GM23338 (cell line): ENCODE results near the gene ULBP3. TPM values are rescaled to one million over a fixed set of nuclear protein-coding genes. Genes with fewer than 3 reads are reported as not detected.

Experiments used
- ATAC-seq: fragments of 200-7000 bp; cut with Tn5 transposase; 3 replicates; pipeline ENCODE4 v1.9.1; 2020
- DNase-seq: peaks from one replicate; pipeline ENCODE4 v3.0.0-alpha.2; 2015; ENCODE audit warnings: low spot score
- H2AFZ ChIP-seq: fragments of 200-600 bp; sonication (generic); 2 replicates; pipeline ENCODE4 v1.8.0; 2016; ENCODE audit warnings: antibody characterized with exemption, mild to moderate bottlenecking, moderate library complexity
- H3F3A ChIP-seq: fragments of 200-600 bp; sonication (generic); replicated peaks from 2 replicates; pipeline ENCODE4 v1.8.0; 2017; ENCODE audit warnings: antibody characterized with exemption, mixed run types, low read depth
- H3K27ac ChIP-seq: fragments of 200-600 bp; sonication (generic); 2 replicates; pipeline ENCODE4 v1.6.1; 2016; ENCODE audit warnings: low read depth
- H3K27me3 ChIP-seq: fragments of 200-600 bp; sonication (generic); 2 replicates; pipeline ENCODE4 v1.8.0; 2016; ENCODE audit warnings: mild to moderate bottlenecking, mixed run types, moderate library complexity; ENCODE audit not compliant: insufficient read depth
- H3K36me3 ChIP-seq: fragments of 200-600 bp; sonication (generic); 2 replicates; pipeline ENCODE4 v1.8.0; 2016; ENCODE audit warnings: mild to moderate bottlenecking; ENCODE audit not compliant: insufficient read depth
- H3K4me1 ChIP-seq: fragments of 200-600 bp; sonication (generic); 2 replicates; pipeline ENCODE4 v1.8.0; 2016; ENCODE audit warnings: mild to moderate bottlenecking, moderate library complexity; ENCODE audit not compliant: insufficient read depth
- H3K4me2 ChIP-seq: fragments of 200-600 bp; sonication (generic); 2 replicates; pipeline ENCODE4 v1.7.1; 2017; ENCODE audit warnings: mixed run types
- H3K4me3 ChIP-seq: fragments of 200-600 bp; sonication (generic); 2 replicates; pipeline ENCODE4 v1.6.1; 2016; ENCODE audit warnings: mixed run types
- H3K79me2 ChIP-seq: fragments of 200-600 bp; sonication (generic); replicated peaks from 2 replicates; pipeline ENCODE4 v1.8.0; 2017; ENCODE audit warnings: mild to moderate bottlenecking; ENCODE audit not compliant: insufficient read depth
- H3K9me2 ChIP-seq: fragments of 200-600 bp; sonication (generic); 2 replicates; pipeline ENCODE4 v1.8.0; 2017; ENCODE audit not compliant: insufficient read depth
- H4K20me1 ChIP-seq: fragments of 200-600 bp; sonication (generic); replicated peaks from 2 replicates; pipeline ENCODE4 v1.8.0; 2017; ENCODE audit warnings: mild to moderate bottlenecking; ENCODE audit not compliant: insufficient read depth
- H3K27ac Mint-ChIP-seq: 2 replicates; pipeline ENCODE4 v1.8.0; 2020; ENCODE audit warnings: inconsistent platforms, mild to moderate bottlenecking, moderate library complexity, mixed read lengths
- H3K27me3 Mint-ChIP-seq: 3 replicates; pipeline ENCODE4 v1.8.0; 2022; ENCODE audit warnings: low read depth, mild to moderate bottlenecking, moderate library complexity, mixed read lengths, inconsistent platforms; ENCODE audit not compliant: insufficient read depth, poor library complexity
- H3K36me3 Mint-ChIP-seq: 3 replicates; pipeline ENCODE4 v1.8.0; 2021; ENCODE audit warnings: low read depth, mild to moderate bottlenecking, inconsistent platforms, moderate library complexity, mixed read lengths
- H3K4me1 Mint-ChIP-seq: 3 replicates; pipeline ENCODE4 v1.8.0; 2020; ENCODE audit warnings: mild to moderate bottlenecking, inconsistent platforms, mixed read lengths
- H3K4me3 Mint-ChIP-seq: 3 replicates; pipeline ENCODE4 v1.8.0; 2021; ENCODE audit warnings: moderate library complexity, mild to moderate bottlenecking, inconsistent platforms, mixed read lengths
- H3K9me3 Mint-ChIP-seq: 3 replicates; pipeline ENCODE4 v1.8.0; 2020; ENCODE audit warnings: moderate library complexity, mild to moderate bottlenecking, inconsistent platforms, mixed read lengths
- CREB1 ChIP-seq: fragments of 250-450 bp; sonication (Bioruptor Pico); IDR thresholded peaks from 2 replicates; pipeline ENCODE4 v1.5.0; 2020; ENCODE audit warnings: low read depth, mild to moderate bottlenecking, moderate library complexity
- EZH2 ChIP-seq: fragments of 200-600 bp; sonication (generic); IDR thresholded peaks from one replicate; pipeline ENCODE4 v1.8.0; 2017; ENCODE audit warnings: antibody characterized with exemption, mild to moderate bottlenecking, low read depth; ENCODE audit not compliant: unreplicated experiment
- EZH2phosphoT487 ChIP-seq: fragments of 200-600 bp; sonication (generic); IDR thresholded peaks from one replicate; pipeline ENCODE4 v1.8.1; 2018; ENCODE audit warnings: antibody characterized with exemption; ENCODE audit not compliant: unreplicated experiment
- JUNB ChIP-seq: IDR thresholded peaks from one replicate; pipeline ENCODE4 v1.6.1; 2016; ENCODE audit warnings: antibody characterized with exemption; ENCODE audit not compliant: unreplicated experiment
- NANOG ChIP-seq: IDR thresholded peaks from 2 replicates; pipeline ENCODE4 v1.6.1; 2016; ENCODE audit warnings: antibody characterized with exemption, borderline replicate concordance
- POLR2AphosphoS5 ChIP-seq: IDR thresholded peaks from 2 replicates; pipeline ENCODE4 v1.6.1; 2016; ENCODE audit warnings: antibody characterized with exemption, low read depth
- STAT1 ChIP-seq: IDR thresholded peaks from one replicate; pipeline ENCODE4 v1.6.1; 2016; ENCODE audit warnings: antibody characterized with exemption; ENCODE audit not compliant: unreplicated experiment
- ZNF114 ChIP-seq: fragments of 250-450 bp; sonication (Bioruptor Pico); IDR thresholded peaks from 2 replicates; pipeline ENCODE4 v1.5.0; 2020; ENCODE audit warnings: mild to moderate bottlenecking, moderate library complexity
- ZNF331 ChIP-seq: fragments of 250-450 bp; sonication (Bioruptor Pico); IDR thresholded peaks from 2 replicates; pipeline ENCODE4 v1.5.0; 2020; ENCODE audit warnings: low read depth, mild to moderate bottlenecking, moderate library complexity
- polyA plus RNA-seq: library from polyadenylated mRNA; unstranded; fragments of >200 nt; fragmentation: Nextera tagmentation; extraction: Ambion mirVana; gene quantifications from 2 replicates; pipeline ENCODE4 v1.2.1, GENCODE V29; 2016
- total RNA-seq: library from RNA; depleted of rRNA; stranded (reverse); fragments of >200 nt; shearing (Covaris generic); gene quantifications from 2 replicates; pipeline ENCODE4 v1.2.3, GENCODE V29; 2014
- TF ChIP-seq, protein P1 (sequence below): IDR thresholded peaks from one replicate; pipeline ENCODE4 v1.6.1; 2018; ENCODE audit warnings: antibody characterized with exemption; ENCODE audit not compliant: unreplicated experiment
- TF ChIP-seq, protein P2 (sequence below), 2 experiments: fragments of 200-600 bp in 1 of 2; sonication (generic) in 1 of 2; conservative IDR thresholded peaks; 2 replicates each; pipeline versions ENCODE4 v1.5.1 to v1.6.1; 2016 to 2017; ENCODE audit warnings: antibody characterized with exemption in 2 of 2, low read depth in 2 of 2, mild to moderate bottlenecking in 2 of 2, moderate library complexity in 1 of 2
- TF ChIP-seq, protein P3 (sequence below): IDR thresholded peaks from 2 replicates; pipeline ENCODE4 v1.6.1; 2016; ENCODE audit warnings: antibody characterized with exemption
- TF ChIP-seq, protein P4 (sequence below): fragments of 250-450 bp; sonication (Bioruptor Pico); IDR thresholded peaks from 2 replicates; pipeline ENCODE4 v1.5.0; 2020; ENCODE audit warnings: mild to moderate bottlenecking, moderate library complexity

The ULBP3 gene
- total and polyA plus RNA-seq, 2 experiments from 2014 or later, result 0.60 to 4.2 TPM

DNA sequence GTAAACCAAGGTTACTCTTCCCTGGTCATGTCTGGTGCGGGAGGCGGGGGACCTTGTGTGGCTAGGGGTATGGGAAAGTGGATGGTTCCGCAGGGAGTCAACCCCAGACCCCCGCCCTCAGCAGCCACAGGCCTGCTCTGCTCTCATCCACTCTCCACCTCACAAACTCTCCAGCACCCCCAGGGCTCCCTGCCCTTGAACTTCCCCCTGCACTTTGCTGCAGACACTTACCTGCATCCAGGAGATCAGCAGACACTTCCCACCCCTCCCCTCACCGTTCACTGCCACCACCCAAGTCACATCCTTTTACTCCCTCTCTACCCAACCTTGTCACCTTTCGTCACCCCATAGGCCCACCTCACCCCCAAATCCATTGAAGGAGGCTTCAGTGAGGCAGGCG is 39.6 kb downstream of the ULBP3 start:
- no peaks in the 10 kb centered on the region for H3F3A ChIP-seq
- Mint-ChIP-seq H3K27ac (no peak overlapping the region), H3K9me3 (no peaks in the 10 kb centered on the region), H3K36me3 (no peaks in the 10 kb centered on the region), H3K27me3 (peaks cover 33% of the 10 kb centered on the region), H3K4me1 (peaks cover 9% of the 10 kb centered on the region; the same call in 2 of the 3 replicates), H3K4me3 (no peak overlapping the region)
- H3K4me1 ChIP-seq, result peaks cover 10% of the 10 kb centered on the region
- no peak overlapping the region for H3K4me2 ChIP-seq
- no peak overlapping the region for H3K27ac ChIP-seq
- H3K9me2 ChIP-seq, result no peaks in the 10 kb centered on the region
- peaks cover 67% of the 10 kb centered on the region for H3K27me3 ChIP-seq
- H3K79me2 ChIP-seq, result no peaks in the 10 kb centered on the region
- H3K4me3 ChIP-seq, result no peak overlapping the region
- TF ChIP-seq ZNF114 (CRISPR knock-in tag), result no peak
- no peak for TF ChIP-seq NANOG
- no peak for TF ChIP-seq STAT1
- TF ChIP-seq EZH2, result no peak
- TF ChIP-seq EZH2phosphoT487, result no peak
- no peak for TF ChIP-seq POLR2AphosphoS5
- TF ChIP-seq, protein P1, sequence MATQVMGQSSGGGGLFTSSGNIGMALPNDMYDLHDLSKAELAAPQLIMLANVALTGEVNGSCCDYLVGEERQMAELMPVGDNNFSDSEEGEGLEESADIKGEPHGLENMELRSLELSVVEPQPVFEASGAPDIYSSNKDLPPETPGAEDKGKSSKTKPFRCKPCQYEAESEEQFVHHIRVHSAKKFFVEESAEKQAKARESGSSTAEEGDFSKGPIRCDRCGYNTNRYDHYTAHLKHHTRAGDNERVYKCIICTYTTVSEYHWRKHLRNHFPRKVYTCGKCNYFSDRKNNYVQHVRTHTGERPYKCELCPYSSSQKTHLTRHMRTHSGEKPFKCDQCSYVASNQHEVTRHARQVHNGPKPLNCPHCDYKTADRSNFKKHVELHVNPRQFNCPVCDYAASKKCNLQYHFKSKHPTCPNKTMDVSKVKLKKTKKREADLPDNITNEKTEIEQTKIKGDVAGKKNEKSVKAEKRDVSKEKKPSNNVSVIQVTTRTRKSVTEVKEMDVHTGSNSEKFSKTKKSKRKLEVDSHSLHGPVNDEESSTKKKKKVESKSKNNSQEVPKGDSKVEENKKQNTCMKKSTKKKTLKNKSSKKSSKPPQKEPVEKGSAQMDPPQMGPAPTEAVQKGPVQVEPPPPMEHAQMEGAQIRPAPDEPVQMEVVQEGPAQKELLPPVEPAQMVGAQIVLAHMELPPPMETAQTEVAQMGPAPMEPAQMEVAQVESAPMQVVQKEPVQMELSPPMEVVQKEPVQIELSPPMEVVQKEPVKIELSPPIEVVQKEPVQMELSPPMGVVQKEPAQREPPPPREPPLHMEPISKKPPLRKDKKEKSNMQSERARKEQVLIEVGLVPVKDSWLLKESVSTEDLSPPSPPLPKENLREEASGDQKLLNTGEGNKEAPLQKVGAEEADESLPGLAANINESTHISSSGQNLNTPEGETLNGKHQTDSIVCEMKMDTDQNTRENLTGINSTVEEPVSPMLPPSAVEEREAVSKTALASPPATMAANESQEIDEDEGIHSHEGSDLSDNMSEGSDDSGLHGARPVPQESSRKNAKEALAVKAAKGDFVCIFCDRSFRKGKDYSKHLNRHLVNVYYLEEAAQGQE, result no peak
- TF ChIP-seq, protein P2, sequence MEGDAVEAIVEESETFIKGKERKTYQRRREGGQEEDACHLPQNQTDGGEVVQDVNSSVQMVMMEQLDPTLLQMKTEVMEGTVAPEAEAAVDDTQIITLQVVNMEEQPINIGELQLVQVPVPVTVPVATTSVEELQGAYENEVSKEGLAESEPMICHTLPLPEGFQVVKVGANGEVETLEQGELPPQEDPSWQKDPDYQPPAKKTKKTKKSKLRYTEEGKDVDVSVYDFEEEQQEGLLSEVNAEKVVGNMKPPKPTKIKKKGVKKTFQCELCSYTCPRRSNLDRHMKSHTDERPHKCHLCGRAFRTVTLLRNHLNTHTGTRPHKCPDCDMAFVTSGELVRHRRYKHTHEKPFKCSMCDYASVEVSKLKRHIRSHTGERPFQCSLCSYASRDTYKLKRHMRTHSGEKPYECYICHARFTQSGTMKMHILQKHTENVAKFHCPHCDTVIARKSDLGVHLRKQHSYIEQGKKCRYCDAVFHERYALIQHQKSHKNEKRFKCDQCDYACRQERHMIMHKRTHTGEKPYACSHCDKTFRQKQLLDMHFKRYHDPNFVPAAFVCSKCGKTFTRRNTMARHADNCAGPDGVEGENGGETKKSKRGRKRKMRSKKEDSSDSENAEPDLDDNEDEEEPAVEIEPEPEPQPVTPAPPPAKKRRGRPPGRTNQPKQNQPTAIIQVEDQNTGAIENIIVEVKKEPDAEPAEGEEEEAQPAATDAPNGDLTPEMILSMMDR (conservative IDR thresholded peaks at IDR 0.05; ENCODE audit: low read depth in 2 of 2), result no peak
- TF ChIP-seq, protein P3, sequence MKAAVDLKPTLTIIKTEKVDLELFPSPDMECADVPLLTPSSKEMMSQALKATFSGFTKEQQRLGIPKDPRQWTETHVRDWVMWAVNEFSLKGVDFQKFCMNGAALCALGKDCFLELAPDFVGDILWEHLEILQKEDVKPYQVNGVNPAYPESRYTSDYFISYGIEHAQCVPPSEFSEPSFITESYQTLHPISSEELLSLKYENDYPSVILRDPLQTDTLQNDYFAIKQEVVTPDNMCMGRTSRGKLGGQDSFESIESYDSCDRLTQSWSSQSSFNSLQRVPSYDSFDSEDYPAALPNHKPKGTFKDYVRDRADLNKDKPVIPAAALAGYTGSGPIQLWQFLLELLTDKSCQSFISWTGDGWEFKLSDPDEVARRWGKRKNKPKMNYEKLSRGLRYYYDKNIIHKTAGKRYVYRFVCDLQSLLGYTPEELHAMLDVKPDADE, result no peak
- no peak for TF ChIP-seq ZNF331 (CRISPR knock-in tag)
- TF ChIP-seq CREB1, result no peak
- TF ChIP-seq JUNB, result no peak
- TF ChIP-seq, protein P4, sequence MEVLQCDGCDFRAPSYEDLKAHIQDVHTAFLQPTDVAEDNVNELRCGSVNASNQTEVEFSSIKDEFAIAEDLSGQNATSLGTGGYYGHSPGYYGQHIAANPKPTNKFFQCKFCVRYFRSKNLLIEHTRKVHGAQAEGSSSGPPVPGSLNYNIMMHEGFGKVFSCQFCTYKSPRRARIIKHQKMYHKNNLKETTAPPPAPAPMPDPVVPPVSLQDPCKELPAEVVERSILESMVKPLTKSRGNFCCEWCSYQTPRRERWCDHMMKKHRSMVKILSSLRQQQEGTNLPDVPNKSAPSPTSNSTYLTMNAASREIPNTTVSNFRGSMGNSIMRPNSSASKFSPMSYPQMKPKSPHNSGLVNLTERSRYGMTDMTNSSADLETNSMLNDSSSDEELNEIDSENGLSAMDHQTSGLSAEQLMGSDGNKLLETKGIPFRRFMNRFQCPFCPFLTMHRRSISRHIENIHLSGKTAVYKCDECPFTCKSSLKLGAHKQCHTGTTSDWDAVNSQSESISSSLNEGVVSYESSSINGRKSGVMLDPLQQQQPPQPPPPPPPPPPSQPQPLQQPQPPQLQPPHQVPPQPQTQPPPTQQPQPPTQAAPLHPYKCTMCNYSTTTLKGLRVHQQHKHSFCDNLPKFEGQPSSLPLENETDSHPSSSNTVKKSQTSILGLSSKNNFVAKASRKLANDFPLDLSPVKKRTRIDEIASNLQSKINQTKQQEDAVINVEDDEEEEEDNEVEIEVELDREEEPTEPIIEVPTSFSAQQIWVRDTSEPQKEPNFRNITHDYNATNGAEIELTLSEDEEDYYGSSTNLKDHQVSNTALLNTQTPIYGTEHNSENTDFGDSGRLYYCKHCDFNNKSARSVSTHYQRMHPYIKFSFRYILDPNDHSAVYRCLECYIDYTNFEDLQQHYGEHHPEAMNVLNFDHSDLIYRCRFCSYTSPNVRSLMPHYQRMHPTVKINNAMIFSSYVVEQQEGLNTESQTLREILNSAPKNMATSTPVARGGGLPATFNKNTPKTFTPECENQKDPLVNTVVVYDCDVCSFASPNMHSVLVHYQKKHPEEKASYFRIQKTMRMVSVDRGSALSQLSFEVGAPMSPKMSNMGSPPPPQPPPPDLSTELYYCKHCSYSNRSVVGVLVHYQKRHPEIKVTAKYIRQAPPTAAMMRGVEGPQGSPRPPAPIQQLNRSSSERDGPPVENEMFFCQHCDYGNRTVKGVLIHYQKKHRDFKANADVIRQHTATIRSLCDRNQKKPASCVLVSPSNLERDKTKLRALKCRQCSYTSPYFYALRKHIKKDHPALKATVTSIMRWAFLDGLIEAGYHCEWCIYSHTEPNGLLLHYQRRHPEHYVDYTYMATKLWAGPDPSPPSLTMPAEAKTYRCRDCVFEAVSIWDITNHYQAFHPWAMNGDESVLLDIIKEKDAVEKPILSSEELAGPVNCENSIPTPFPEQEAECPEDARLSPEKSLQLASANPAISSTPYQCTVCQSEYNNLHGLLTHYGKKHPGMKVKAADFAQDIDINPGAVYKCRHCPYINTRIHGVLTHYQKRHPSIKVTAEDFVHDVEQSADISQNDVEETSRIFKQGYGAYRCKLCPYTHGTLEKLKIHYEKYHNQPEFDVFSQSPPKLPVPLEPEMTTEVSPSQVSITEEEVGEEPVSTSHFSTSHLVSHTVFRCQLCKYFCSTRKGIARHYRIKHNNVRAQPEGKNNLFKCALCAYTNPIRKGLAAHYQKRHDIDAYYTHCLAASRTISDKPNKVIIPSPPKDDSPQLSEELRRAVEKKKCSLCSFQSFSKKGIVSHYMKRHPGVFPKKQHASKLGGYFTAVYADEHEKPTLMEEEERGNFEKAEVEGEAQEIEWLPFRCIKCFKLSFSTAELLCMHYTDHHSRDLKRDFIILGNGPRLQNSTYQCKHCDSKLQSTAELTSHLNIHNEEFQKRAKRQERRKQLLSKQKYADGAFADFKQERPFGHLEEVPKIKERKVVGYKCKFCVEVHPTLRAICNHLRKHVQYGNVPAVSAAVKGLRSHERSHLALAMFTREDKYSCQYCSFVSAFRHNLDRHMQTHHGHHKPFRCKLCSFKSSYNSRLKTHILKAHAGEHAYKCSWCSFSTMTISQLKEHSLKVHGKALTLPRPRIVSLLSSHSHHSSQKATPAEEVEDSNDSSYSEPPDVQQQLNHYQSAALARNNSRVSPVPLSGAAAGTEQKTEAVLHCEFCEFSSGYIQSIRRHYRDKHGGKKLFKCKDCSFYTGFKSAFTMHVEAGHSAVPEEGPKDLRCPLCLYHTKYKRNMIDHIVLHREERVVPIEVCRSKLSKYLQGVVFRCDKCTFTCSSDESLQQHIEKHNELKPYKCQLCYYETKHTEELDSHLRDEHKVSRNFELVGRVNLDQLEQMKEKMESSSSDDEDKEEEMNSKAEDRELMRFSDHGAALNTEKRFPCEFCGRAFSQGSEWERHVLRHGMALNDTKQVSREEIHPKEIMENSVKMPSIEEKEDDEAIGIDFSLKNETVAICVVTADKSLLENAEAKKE (CRISPR knock-in tag), result no peak
- H3K36me3 ChIP-seq, result no peaks in the 10 kb centered on the region
- DNase-seq (no peak), ATAC-seq (no peak)
- no peak overlapping the region for H2AFZ ChIP-seq
- H4K20me1 ChIP-seq, result no peaks in the 10 kb centered on the region
